ENCODE data around the gene HSPBP1. TPM values are rescaled to one million over a fixed set of nuclear protein-coding genes. Genes with fewer than 3 reads are reported as not detected.

HSPBP1 gene
- total and polyA plus RNA-seq, 9 of the 15 experiments (the other 6 are each of a cell fraction or from before 2014, with no cell fraction given), result 0.83 to 81.3 (median 21.8) TPM

GRCh38 chr19:55259540-55260210 is 20.2 kb downstream of the HSPBP1 start (continued):
- TF ChIP-seq ZBTB34 (CRISPR knock-in tag; IDR thresholded peaks at IDR 0.05), result no peak
- TF ChIP-seq ARID3B (CRISPR knock-in tag; IDR thresholded peaks at IDR 0.05; ENCODE audit: borderline replicate concordance), result no peak
- TF ChIP-seq MBD1 (CRISPR knock-in tag; IDR thresholded peaks at IDR 0.05), result no peak
- no peak for TF ChIP-seq TBL1XR1 (IDR thresholded peaks at IDR 0.05; ENCODE audit: low read length in 2 of 2)
- no peak for TF ChIP-seq FOXK1 (CRISPR knock-in tag; IDR thresholded peaks at IDR 0.05; ENCODE audit: borderline replicate concordance)
- no peak for TF ChIP-seq HDAC6 (IDR thresholded peaks at IDR 0.05; ENCODE audit: low read depth, low read length)
- no peak for TF ChIP-seq ZFP30 (CRISPR knock-in tag; IDR thresholded peaks at IDR 0.05; ENCODE audit: borderline replicate concordance)
- no peak for TF ChIP-seq ETV5 (CRISPR knock-in tag; IDR thresholded peaks at IDR 0.05; ENCODE audit: low read depth)
- TF ChIP-seq FOXK2 (conservative IDR thresholded peaks at IDR 0.05 in 1 of 2, IDR thresholded peaks at IDR 0.05 in 1 of 2; ENCODE audit: low read depth in 2 of 2), result no peak; a peak in 2 of 4 replicates
- TF ChIP-seq ZNF217 (CRISPR knock-in tag; IDR thresholded peaks at IDR 0.05), result no peak
- no peak for TF ChIP-seq SREBF2 (CRISPR knock-in tag; IDR thresholded peaks at IDR 0.05)
- no peak; the same call in 1 of the 2 replicates for TF ChIP-seq ZFX (CRISPR knock-in tag; IDR thresholded peaks at IDR 0.05)
- no peak for TF ChIP-seq COPS2 (conservative IDR thresholded peaks at IDR 0.05)
- TF ChIP-seq ESRRB (CRISPR knock-in tag; IDR thresholded peaks at IDR 0.05; ENCODE audit: borderline replicate concordance), result no peak
- TF ChIP-seq CHD2 (IDR thresholded peaks at IDR 0.05; ENCODE audit: low read depth, low read length), result no peak
- TF ChIP-seq FIP1L1 (IDR thresholded peaks at IDR 0.05; ENCODE audit: low read depth, low read length, poor library complexity, severe bottlenecking), result no peak
- no peak for TF ChIP-seq SNIP1 (IDR thresholded peaks at IDR 0.05; ENCODE audit: low read depth)
- 0 out of 2 replicates have a peak, but pooled peaks have one; percentile 50 for TF ChIP-seq HNRNPUL1 (IDR thresholded peaks at IDR 0.05; ENCODE audit: low read length)
- TF ChIP-seq EP300 (IDR thresholded peaks at IDR 0.05; ENCODE audit: low read length), result no peak
- TF ChIP-seq ZNF644 (tag; IDR thresholded peaks at IDR 0.05; ENCODE audit: low read depth), result no peak; the same call in 1 of the 2 replicates
- TF ChIP-seq ZNF277 (CRISPR knock-in tag; IDR thresholded peaks at IDR 0.05; ENCODE audit: borderline replicate concordance), result no peak
- TF ChIP-seq MTA3 (IDR thresholded peaks at IDR 0.05; ENCODE audit: borderline replicate concordance), result no peak
- no peak for TF ChIP-seq ELF2 (CRISPR knock-in tag; IDR thresholded peaks at IDR 0.05)
- TF ChIP-seq BCL6 (CRISPR knock-in tag; IDR thresholded peaks at IDR 0.05), result no peak
